GM23338 (cell line): ENCODE measurements around the gene CCDC149. TPM values are rescaled to one million over a fixed set of nuclear protein-coding genes. Genes with fewer than 3 reads are reported as not detected.
A peak's percentile ranks its signal among the peaks of the same experiment; 100 is the strongest.

Experiments used
- ATAC-seq: fragments of 200-7000 bp; cut with Tn5 transposase; 3 replicates; pipeline ENCODE4 v1.9.1; 2020
- DNase-seq: peaks from one replicate; pipeline ENCODE4 v3.0.0-alpha.2; 2015; ENCODE audit warnings: low spot score
- H2AFZ ChIP-seq: fragments of 200-600 bp; sonication (generic); 2 replicates; pipeline ENCODE4 v1.8.0; 2016; ENCODE audit warnings: antibody characterized with exemption, mild to moderate bottlenecking, moderate library complexity
- H3F3A ChIP-seq: fragments of 200-600 bp; sonication (generic); replicated peaks from 2 replicates; pipeline ENCODE4 v1.8.0; 2017; ENCODE audit warnings: antibody characterized with exemption, mixed run types, low read depth
- H3K27ac ChIP-seq: fragments of 200-600 bp; sonication (generic); 2 replicates; pipeline ENCODE4 v1.6.1; 2016; ENCODE audit warnings: low read depth
- H3K27me3 ChIP-seq: fragments of 200-600 bp; sonication (generic); 2 replicates; pipeline ENCODE4 v1.8.0; 2016; ENCODE audit warnings: mild to moderate bottlenecking, mixed run types, moderate library complexity; ENCODE audit not compliant: insufficient read depth
- H3K36me3 ChIP-seq: fragments of 200-600 bp; sonication (generic); 2 replicates; pipeline ENCODE4 v1.8.0; 2016; ENCODE audit warnings: mild to moderate bottlenecking; ENCODE audit not compliant: insufficient read depth
- H3K4me1 ChIP-seq: fragments of 200-600 bp; sonication (generic); 2 replicates; pipeline ENCODE4 v1.8.0; 2016; ENCODE audit warnings: mild to moderate bottlenecking, moderate library complexity; ENCODE audit not compliant: insufficient read depth
- H3K4me2 ChIP-seq: fragments of 200-600 bp; sonication (generic); 2 replicates; pipeline ENCODE4 v1.7.1; 2017; ENCODE audit warnings: mixed run types
- H3K4me3 ChIP-seq: fragments of 200-600 bp; sonication (generic); 2 replicates; pipeline ENCODE4 v1.6.1; 2016; ENCODE audit warnings: mixed run types
- H3K79me2 ChIP-seq: fragments of 200-600 bp; sonication (generic); replicated peaks from 2 replicates; pipeline ENCODE4 v1.8.0; 2017; ENCODE audit warnings: mild to moderate bottlenecking; ENCODE audit not compliant: insufficient read depth
- H3K9me2 ChIP-seq: fragments of 200-600 bp; sonication (generic); 2 replicates; pipeline ENCODE4 v1.8.0; 2017; ENCODE audit not compliant: insufficient read depth
- H4K20me1 ChIP-seq: fragments of 200-600 bp; sonication (generic); replicated peaks from 2 replicates; pipeline ENCODE4 v1.8.0; 2017; ENCODE audit warnings: mild to moderate bottlenecking; ENCODE audit not compliant: insufficient read depth
- H3K27ac Mint-ChIP-seq: 2 replicates; pipeline ENCODE4 v1.8.0; 2020; ENCODE audit warnings: inconsistent platforms, mild to moderate bottlenecking, moderate library complexity, mixed read lengths
- H3K27me3 Mint-ChIP-seq: 3 replicates; pipeline ENCODE4 v1.8.0; 2022; ENCODE audit warnings: low read depth, mild to moderate bottlenecking, moderate library complexity, mixed read lengths, inconsistent platforms; ENCODE audit not compliant: insufficient read depth, poor library complexity
- H3K36me3 Mint-ChIP-seq: 3 replicates; pipeline ENCODE4 v1.8.0; 2021; ENCODE audit warnings: low read depth, mild to moderate bottlenecking, inconsistent platforms, moderate library complexity, mixed read lengths
- H3K4me1 Mint-ChIP-seq: 3 replicates; pipeline ENCODE4 v1.8.0; 2020; ENCODE audit warnings: mild to moderate bottlenecking, inconsistent platforms, mixed read lengths
- H3K4me3 Mint-ChIP-seq: 3 replicates; pipeline ENCODE4 v1.8.0; 2021; ENCODE audit warnings: moderate library complexity, mild to moderate bottlenecking, inconsistent platforms, mixed read lengths
- H3K9me3 Mint-ChIP-seq: 3 replicates; pipeline ENCODE4 v1.8.0; 2020; ENCODE audit warnings: moderate library complexity, mild to moderate bottlenecking, inconsistent platforms, mixed read lengths
- CREB1 ChIP-seq: fragments of 250-450 bp; sonication (Bioruptor Pico); IDR thresholded peaks from 2 replicates; pipeline ENCODE4 v1.5.0; 2020; ENCODE audit warnings: low read depth, mild to moderate bottlenecking, moderate library complexity
- EZH2 ChIP-seq: fragments of 200-600 bp; sonication (generic); IDR thresholded peaks from one replicate; pipeline ENCODE4 v1.8.0; 2017; ENCODE audit warnings: antibody characterized with exemption, mild to moderate bottlenecking, low read depth; ENCODE audit not compliant: unreplicated experiment
- EZH2phosphoT487 ChIP-seq: fragments of 200-600 bp; sonication (generic); IDR thresholded peaks from one replicate; pipeline ENCODE4 v1.8.1; 2018; ENCODE audit warnings: antibody characterized with exemption; ENCODE audit not compliant: unreplicated experiment
- JUNB ChIP-seq: IDR thresholded peaks from one replicate; pipeline ENCODE4 v1.6.1; 2016; ENCODE audit warnings: antibody characterized with exemption; ENCODE audit not compliant: unreplicated experiment
- NANOG ChIP-seq: IDR thresholded peaks from 2 replicates; pipeline ENCODE4 v1.6.1; 2016; ENCODE audit warnings: antibody characterized with exemption, borderline replicate concordance
- POLR2AphosphoS5 ChIP-seq: IDR thresholded peaks from 2 replicates; pipeline ENCODE4 v1.6.1; 2016; ENCODE audit warnings: antibody characterized with exemption, low read depth
- STAT1 ChIP-seq: IDR thresholded peaks from one replicate; pipeline ENCODE4 v1.6.1; 2016; ENCODE audit warnings: antibody characterized with exemption; ENCODE audit not compliant: unreplicated experiment
- ZNF114 ChIP-seq: fragments of 250-450 bp; sonication (Bioruptor Pico); IDR thresholded peaks from 2 replicates; pipeline ENCODE4 v1.5.0; 2020; ENCODE audit warnings: mild to moderate bottlenecking, moderate library complexity
- ZNF331 ChIP-seq: fragments of 250-450 bp; sonication (Bioruptor Pico); IDR thresholded peaks from 2 replicates; pipeline ENCODE4 v1.5.0; 2020; ENCODE audit warnings: low read depth, mild to moderate bottlenecking, moderate library complexity
- polyA plus RNA-seq: library from polyadenylated mRNA; unstranded; fragments of >200 nt; fragmentation: Nextera tagmentation; extraction: Ambion mirVana; gene quantifications from 2 replicates; pipeline ENCODE4 v1.2.1, GENCODE V29; 2016
- total RNA-seq: library from RNA; depleted of rRNA; stranded (reverse); fragments of >200 nt; shearing (Covaris generic); gene quantifications from 2 replicates; pipeline ENCODE4 v1.2.3, GENCODE V29; 2014
- TF ChIP-seq, protein P1 (sequence below): fragments of 250-450 bp; sonication (Bioruptor Pico); IDR thresholded peaks from 2 replicates; pipeline ENCODE4 v1.5.0; 2020; ENCODE audit warnings: mild to moderate bottlenecking, moderate library complexity
- TF ChIP-seq, protein P2 (sequence below): IDR thresholded peaks from one replicate; pipeline ENCODE4 v1.6.1; 2018; ENCODE audit warnings: antibody characterized with exemption; ENCODE audit not compliant: unreplicated experiment
- TF ChIP-seq, protein P3 (sequence below): IDR thresholded peaks from 2 replicates; pipeline ENCODE4 v1.6.1; 2016; ENCODE audit warnings: antibody characterized with exemption
- TF ChIP-seq, protein P4 (sequence below), 2 experiments: fragments of 200-600 bp in 1 of 2; sonication (generic) in 1 of 2; conservative IDR thresholded peaks; 2 replicates each; pipeline versions ENCODE4 v1.5.1 to v1.6.1; 2016 to 2017; ENCODE audit warnings: antibody characterized with exemption in 2 of 2, low read depth in 2 of 2, mild to moderate bottlenecking in 2 of 2, moderate library complexity in 1 of 2

The CCDC149 gene
- total and polyA plus RNA-seq, 2 experiments from 2014 or later, result 2.6 to 6.4 TPM

DNA sequence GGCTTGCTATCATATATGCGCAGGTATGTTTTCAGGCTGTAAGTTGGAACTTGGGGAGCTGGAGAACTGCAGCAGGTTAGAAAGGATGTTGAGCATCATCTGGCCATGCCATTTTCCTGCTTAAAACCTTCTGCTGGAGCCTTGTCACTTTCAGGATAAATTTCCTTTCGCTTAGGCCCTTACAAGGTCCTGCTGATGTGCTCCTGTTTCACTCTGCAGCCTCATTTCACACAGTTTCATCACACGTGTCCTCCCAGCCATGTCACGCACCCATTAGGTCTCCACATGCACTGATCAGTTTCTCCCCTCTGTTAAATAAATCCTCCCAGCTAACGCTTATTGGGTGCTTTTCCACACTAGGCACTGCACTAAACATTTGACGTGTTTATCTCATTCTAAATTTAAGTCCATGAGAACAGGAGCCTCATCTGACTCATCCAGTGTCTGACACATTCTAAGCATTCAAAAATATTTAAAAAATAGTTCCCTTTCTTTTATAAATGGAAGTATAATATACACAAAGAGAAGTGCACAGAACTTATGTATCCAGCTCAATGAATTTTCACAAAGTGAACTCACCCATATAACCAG lies 102.9 kb downstream of the CCDC149 start:
- Histone ChIP-seq H3K36me3 (no peaks in the 10 kb centered on the region), H4K20me1 (no peaks in the 10 kb centered on the region), H3F3A (no peaks in the 10 kb centered on the region), H3K9me2 (0 out of 2 replicates have a peak, but pooled peaks cover 7% of the 10 kb centered on the region), H2AFZ (peak overlapping the region; percentile 67; the same call in 1 of the 2 replicates), H3K79me2 (no peaks in the 10 kb centered on the region), H3K4me1 (peaks cover 6% of the 10 kb centered on the region; the same call in 1 of the 2 replicates), H3K4me3 (no peak overlapping the region), H3K4me2 (no peak overlapping the region), H3K27me3 (no peaks in the 10 kb centered on the region), H3K27ac (no peak overlapping the region)
- DNase-seq (no peak), ATAC-seq (no peak)
- no peak overlapping the region for H3K27ac Mint-ChIP-seq
- H3K27me3 Mint-ChIP-seq, result peaks cover 12% of the 10 kb centered on the region
- no peak overlapping the region for H3K4me3 Mint-ChIP-seq
- H3K9me3 Mint-ChIP-seq, result no peaks in the 10 kb centered on the region; the same call in 2 of the 3 replicates
- TF ChIP-seq NANOG, result no peak
- TF ChIP-seq ZNF114 (CRISPR knock-in tag), result no peak
- TF ChIP-seq, protein P1, sequence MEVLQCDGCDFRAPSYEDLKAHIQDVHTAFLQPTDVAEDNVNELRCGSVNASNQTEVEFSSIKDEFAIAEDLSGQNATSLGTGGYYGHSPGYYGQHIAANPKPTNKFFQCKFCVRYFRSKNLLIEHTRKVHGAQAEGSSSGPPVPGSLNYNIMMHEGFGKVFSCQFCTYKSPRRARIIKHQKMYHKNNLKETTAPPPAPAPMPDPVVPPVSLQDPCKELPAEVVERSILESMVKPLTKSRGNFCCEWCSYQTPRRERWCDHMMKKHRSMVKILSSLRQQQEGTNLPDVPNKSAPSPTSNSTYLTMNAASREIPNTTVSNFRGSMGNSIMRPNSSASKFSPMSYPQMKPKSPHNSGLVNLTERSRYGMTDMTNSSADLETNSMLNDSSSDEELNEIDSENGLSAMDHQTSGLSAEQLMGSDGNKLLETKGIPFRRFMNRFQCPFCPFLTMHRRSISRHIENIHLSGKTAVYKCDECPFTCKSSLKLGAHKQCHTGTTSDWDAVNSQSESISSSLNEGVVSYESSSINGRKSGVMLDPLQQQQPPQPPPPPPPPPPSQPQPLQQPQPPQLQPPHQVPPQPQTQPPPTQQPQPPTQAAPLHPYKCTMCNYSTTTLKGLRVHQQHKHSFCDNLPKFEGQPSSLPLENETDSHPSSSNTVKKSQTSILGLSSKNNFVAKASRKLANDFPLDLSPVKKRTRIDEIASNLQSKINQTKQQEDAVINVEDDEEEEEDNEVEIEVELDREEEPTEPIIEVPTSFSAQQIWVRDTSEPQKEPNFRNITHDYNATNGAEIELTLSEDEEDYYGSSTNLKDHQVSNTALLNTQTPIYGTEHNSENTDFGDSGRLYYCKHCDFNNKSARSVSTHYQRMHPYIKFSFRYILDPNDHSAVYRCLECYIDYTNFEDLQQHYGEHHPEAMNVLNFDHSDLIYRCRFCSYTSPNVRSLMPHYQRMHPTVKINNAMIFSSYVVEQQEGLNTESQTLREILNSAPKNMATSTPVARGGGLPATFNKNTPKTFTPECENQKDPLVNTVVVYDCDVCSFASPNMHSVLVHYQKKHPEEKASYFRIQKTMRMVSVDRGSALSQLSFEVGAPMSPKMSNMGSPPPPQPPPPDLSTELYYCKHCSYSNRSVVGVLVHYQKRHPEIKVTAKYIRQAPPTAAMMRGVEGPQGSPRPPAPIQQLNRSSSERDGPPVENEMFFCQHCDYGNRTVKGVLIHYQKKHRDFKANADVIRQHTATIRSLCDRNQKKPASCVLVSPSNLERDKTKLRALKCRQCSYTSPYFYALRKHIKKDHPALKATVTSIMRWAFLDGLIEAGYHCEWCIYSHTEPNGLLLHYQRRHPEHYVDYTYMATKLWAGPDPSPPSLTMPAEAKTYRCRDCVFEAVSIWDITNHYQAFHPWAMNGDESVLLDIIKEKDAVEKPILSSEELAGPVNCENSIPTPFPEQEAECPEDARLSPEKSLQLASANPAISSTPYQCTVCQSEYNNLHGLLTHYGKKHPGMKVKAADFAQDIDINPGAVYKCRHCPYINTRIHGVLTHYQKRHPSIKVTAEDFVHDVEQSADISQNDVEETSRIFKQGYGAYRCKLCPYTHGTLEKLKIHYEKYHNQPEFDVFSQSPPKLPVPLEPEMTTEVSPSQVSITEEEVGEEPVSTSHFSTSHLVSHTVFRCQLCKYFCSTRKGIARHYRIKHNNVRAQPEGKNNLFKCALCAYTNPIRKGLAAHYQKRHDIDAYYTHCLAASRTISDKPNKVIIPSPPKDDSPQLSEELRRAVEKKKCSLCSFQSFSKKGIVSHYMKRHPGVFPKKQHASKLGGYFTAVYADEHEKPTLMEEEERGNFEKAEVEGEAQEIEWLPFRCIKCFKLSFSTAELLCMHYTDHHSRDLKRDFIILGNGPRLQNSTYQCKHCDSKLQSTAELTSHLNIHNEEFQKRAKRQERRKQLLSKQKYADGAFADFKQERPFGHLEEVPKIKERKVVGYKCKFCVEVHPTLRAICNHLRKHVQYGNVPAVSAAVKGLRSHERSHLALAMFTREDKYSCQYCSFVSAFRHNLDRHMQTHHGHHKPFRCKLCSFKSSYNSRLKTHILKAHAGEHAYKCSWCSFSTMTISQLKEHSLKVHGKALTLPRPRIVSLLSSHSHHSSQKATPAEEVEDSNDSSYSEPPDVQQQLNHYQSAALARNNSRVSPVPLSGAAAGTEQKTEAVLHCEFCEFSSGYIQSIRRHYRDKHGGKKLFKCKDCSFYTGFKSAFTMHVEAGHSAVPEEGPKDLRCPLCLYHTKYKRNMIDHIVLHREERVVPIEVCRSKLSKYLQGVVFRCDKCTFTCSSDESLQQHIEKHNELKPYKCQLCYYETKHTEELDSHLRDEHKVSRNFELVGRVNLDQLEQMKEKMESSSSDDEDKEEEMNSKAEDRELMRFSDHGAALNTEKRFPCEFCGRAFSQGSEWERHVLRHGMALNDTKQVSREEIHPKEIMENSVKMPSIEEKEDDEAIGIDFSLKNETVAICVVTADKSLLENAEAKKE (CRISPR knock-in tag), result no peak
- no peak for TF ChIP-seq ZNF331
- TF ChIP-seq, protein P2, sequence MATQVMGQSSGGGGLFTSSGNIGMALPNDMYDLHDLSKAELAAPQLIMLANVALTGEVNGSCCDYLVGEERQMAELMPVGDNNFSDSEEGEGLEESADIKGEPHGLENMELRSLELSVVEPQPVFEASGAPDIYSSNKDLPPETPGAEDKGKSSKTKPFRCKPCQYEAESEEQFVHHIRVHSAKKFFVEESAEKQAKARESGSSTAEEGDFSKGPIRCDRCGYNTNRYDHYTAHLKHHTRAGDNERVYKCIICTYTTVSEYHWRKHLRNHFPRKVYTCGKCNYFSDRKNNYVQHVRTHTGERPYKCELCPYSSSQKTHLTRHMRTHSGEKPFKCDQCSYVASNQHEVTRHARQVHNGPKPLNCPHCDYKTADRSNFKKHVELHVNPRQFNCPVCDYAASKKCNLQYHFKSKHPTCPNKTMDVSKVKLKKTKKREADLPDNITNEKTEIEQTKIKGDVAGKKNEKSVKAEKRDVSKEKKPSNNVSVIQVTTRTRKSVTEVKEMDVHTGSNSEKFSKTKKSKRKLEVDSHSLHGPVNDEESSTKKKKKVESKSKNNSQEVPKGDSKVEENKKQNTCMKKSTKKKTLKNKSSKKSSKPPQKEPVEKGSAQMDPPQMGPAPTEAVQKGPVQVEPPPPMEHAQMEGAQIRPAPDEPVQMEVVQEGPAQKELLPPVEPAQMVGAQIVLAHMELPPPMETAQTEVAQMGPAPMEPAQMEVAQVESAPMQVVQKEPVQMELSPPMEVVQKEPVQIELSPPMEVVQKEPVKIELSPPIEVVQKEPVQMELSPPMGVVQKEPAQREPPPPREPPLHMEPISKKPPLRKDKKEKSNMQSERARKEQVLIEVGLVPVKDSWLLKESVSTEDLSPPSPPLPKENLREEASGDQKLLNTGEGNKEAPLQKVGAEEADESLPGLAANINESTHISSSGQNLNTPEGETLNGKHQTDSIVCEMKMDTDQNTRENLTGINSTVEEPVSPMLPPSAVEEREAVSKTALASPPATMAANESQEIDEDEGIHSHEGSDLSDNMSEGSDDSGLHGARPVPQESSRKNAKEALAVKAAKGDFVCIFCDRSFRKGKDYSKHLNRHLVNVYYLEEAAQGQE, result no peak
- TF ChIP-seq, protein P3, sequence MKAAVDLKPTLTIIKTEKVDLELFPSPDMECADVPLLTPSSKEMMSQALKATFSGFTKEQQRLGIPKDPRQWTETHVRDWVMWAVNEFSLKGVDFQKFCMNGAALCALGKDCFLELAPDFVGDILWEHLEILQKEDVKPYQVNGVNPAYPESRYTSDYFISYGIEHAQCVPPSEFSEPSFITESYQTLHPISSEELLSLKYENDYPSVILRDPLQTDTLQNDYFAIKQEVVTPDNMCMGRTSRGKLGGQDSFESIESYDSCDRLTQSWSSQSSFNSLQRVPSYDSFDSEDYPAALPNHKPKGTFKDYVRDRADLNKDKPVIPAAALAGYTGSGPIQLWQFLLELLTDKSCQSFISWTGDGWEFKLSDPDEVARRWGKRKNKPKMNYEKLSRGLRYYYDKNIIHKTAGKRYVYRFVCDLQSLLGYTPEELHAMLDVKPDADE, result no peak
- no peak for TF ChIP-seq POLR2AphosphoS5
- TF ChIP-seq EZH2, result no peak
- TF ChIP-seq, protein P4, sequence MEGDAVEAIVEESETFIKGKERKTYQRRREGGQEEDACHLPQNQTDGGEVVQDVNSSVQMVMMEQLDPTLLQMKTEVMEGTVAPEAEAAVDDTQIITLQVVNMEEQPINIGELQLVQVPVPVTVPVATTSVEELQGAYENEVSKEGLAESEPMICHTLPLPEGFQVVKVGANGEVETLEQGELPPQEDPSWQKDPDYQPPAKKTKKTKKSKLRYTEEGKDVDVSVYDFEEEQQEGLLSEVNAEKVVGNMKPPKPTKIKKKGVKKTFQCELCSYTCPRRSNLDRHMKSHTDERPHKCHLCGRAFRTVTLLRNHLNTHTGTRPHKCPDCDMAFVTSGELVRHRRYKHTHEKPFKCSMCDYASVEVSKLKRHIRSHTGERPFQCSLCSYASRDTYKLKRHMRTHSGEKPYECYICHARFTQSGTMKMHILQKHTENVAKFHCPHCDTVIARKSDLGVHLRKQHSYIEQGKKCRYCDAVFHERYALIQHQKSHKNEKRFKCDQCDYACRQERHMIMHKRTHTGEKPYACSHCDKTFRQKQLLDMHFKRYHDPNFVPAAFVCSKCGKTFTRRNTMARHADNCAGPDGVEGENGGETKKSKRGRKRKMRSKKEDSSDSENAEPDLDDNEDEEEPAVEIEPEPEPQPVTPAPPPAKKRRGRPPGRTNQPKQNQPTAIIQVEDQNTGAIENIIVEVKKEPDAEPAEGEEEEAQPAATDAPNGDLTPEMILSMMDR (conservative IDR thresholded peaks at IDR 0.05; ENCODE audit: low read depth in 2 of 2), result no peak
- no peak for TF ChIP-seq EZH2phosphoT487
- TF ChIP-seq JUNB, result no peak
- TF ChIP-seq CREB1 (CRISPR knock-in tag), result no peak
- TF ChIP-seq STAT1, result no peak
- H3K4me1 Mint-ChIP-seq, result peaks cover 27% of the 10 kb centered on the region
- H3K36me3 Mint-ChIP-seq, result peaks cover 13% of the 10 kb centered on the region
